GM12874 (cell line): Measurements from ENCODE around the gene LNPEP.

ENCODE experiments used
- CTCF ChIP-seq: IDR thresholded peaks from 2 replicates; pipeline ENCODE4 v1.5.1; 2011; ENCODE audit warnings: low read depth, mild to moderate bottlenecking, control low read depth, low read length, moderate library complexity; ENCODE audit not compliant: insufficient read depth

Gene LNPEP

GRCh38 chr5:96993760-96994159 lies 57.9 kb downstream of the LNPEP start:
- TF ChIP-seq CTCF, result no peak

GRCh38 chr5:96994493-96994892 lies 58.6 kb downstream of the LNPEP start:
- TF ChIP-seq CTCF, result no peak

GRCh38 chr5:96995419-96995818 lies 59.5 kb downstream of the LNPEP start:
- no peak for TF ChIP-seq CTCF

- peak; percentile 24; the same call in 1 of the 2 replicates for TF ChIP-seq CTCF
These were observed 61.5 kb downstream of the LNPEP start for GRCh38 chr5:96997265-96997859.

- TF ChIP-seq CTCF, result no peak
These were observed 64.0 kb downstream of the LNPEP start for GRCh38 chr5:96999856-97000255.

GRCh38 chr5:97000391-97000790 lies 64.5 kb downstream of the LNPEP start:
- TF ChIP-seq CTCF, result no peak

GRCh38 chr5:97002983-97003382 lies 67.1 kb downstream of the LNPEP start:
- no peak for TF ChIP-seq CTCF
